Heart left ventricle (tissue), 13 donors: ENCODE data around the gene DTX2.
"Not testable (repeated sequence)": the region's sequence is repeated elsewhere in the genome, so short reads cannot be mapped to it uniquely, and the experiment has no call there.

ENCODE experiments used
- POLR2A ChIP-seq, 2 donors: fragments of 450-650 bp; IDR thresholded peaks; one replicate each; pipeline ENCODE4 v1.6.1; 2017; ENCODE audit warnings: antibody characterized with exemption in 2 of 2, mild to moderate bottlenecking in 2 of 2, moderate library complexity in 2 of 2
- TF ChIP-seq, protein P1 (sequence below), 12 donors: fragments of 200-600 bp; sonication (generic) in 4 of 12; IDR thresholded peaks; one replicate each; pipeline versions ENCODE4 v1.5.0 to v1.8.0; 2018 to 2022; ENCODE audit warnings: antibody characterized with exemption in 12 of 12, mild to moderate bottlenecking in 5 of 12
- donor health status: ischemic (EF 13 %, LVEDD 7.1; RV severe dilation, severe dysfunction).
- donor health status: DM: no; HTN: yes; CAD: no.
- donor health status: DM: no; HTN: no; CAD: no.
- donor health status: ischemic (EF 25% LVEDD 6.9; RV normal size, moderate dysfunction).
- donor health status: ischemic (EF 25% LVEDD 5.7; RV mildly dilated, moderate dysfunction).
- donor health status: ischemic (EF 35%, LVEDD 5.7; RV mildly dilated, moderate dysfunction).
- donor health status: nonischemic (EF 11% LVEDD 7.7; RV severe dilation, severe dysfunction).
- donor health status: DM: yes; HTN: yes; CAD: no.
- donor health status: PGD.
- donor health status: ischemic (EF 29% LVEDD 5.4; RV normal size, mild dysfunction).
- donor health status: nonischemic (EF 23%, LVEDD 6.1; RV moderate dilation, normal function).

DNA sequence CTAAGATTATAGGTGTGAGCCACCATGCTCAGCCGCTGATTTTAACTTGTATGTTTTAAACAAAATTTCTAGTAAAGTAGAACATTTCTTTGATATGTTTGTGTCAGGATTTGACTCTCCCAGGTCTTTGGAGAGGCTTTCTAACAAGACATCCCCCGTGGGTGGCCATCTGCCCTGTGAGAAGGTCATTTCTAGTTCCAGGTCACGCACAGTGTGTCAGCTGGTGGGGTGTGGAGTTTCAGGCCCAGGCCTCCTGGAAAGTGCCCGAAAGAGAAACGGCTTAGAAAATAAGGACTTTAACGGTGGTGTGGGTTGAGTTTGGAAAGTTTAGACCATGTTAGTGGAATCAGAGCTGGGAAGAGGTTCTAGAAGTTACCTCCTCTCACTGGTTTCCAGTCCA lies 11.6 kb downstream of the DTX2 start:
- TF ChIP-seq, protein P1, sequence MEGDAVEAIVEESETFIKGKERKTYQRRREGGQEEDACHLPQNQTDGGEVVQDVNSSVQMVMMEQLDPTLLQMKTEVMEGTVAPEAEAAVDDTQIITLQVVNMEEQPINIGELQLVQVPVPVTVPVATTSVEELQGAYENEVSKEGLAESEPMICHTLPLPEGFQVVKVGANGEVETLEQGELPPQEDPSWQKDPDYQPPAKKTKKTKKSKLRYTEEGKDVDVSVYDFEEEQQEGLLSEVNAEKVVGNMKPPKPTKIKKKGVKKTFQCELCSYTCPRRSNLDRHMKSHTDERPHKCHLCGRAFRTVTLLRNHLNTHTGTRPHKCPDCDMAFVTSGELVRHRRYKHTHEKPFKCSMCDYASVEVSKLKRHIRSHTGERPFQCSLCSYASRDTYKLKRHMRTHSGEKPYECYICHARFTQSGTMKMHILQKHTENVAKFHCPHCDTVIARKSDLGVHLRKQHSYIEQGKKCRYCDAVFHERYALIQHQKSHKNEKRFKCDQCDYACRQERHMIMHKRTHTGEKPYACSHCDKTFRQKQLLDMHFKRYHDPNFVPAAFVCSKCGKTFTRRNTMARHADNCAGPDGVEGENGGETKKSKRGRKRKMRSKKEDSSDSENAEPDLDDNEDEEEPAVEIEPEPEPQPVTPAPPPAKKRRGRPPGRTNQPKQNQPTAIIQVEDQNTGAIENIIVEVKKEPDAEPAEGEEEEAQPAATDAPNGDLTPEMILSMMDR (IDR thresholded peaks at IDR 0.05), result not testable (repeated sequence)
- TF ChIP-seq POLR2A (IDR thresholded peaks at IDR 0.05), result not testable (repeated sequence)
